K562 (cell line): ENCODE measurements around the gene CLEC2L. TPM values are rescaled to one million over a fixed set of nuclear protein-coding genes. Genes with fewer than 3 reads are reported as not detected.

ENCODE experiments used
- ATAC-seq: fragments of 200-7000 bp; cut with Tn5 transposase; 3 replicates; pipeline ENCODE4 v1.9.1; 2020; ENCODE audit warnings: moderate library complexity
- BruUV-seq: library from RNA; stranded (reverse); fragments of 400-500 nt; replicated peaks from 2 replicates; lab custom pipeline; 2021; lab: Mats Ljungman, UMichigan
- CTCF ChIA-PET: fragments of 300-600 bp; formaldehyde crosslinking; extraction: SDS; loops from one replicate; lab custom pipeline; 2021; ENCODE audit warnings: low intra/inter-chr PET ratio; lab: Yijun Ruan, JAX
- POLR2A ChIA-PET: fragments of 300-600, 350-650 bp; sonication (Branson Sonifier 250); formaldehyde crosslinking; extraction: SDS; loops from one replicate; lab custom pipeline; 2021; ENCODE audit warnings: antibody characterized with exemption, inconsistent platforms; lab: Yijun Ruan, JAX
- DNase-seq, 4 experiments: peaks; one replicate each; pipeline versions ENCODE4 v3.0.0 to v3.0.0-alpha.2; 2011 to 2018; ENCODE audit warnings: low spot score in 3 of 4, mixed read lengths in 3 of 4; ENCODE audit errors: extremely low read depth in 1 of 4
- FAIRE-seq: peaks from 2 replicates; lab custom pipeline; 2011; peaks lifted over from hg19 to GRCh38; lab: Jason Lieb, UNC
- H2AFZ ChIP-seq: 2 replicates; pipeline ENCODE4 v1.6.0; 2011; ENCODE audit warnings: low read depth, low read length, control low read depth, inconsistent platforms
- H3K27ac ChIP-seq: fragments of 200-600 bp; 3 replicates; pipeline ENCODE4 v1.8.0; 2011; ENCODE audit warnings: low read depth, mild to moderate bottlenecking, control low read depth, inconsistent platforms, low read length, moderate library complexity, mixed read lengths; ENCODE audit errors: extremely low read depth
- H3K27me3 ChIP-seq, 2 experiments: fragments of 300-600 bp in 1 of 2; 2 replicates in 1 of 2; 3 replicates in 1 of 2; pipeline versions ENCODE4 v1.6.0 to v1.8.0; 2011; ENCODE audit warnings: inconsistent platforms in 2 of 2, low read length in 2 of 2, mild to moderate bottlenecking in 1 of 2, mixed read lengths in 1 of 2, moderate library complexity in 1 of 2; ENCODE audit not compliant: control insufficient read depth in 2 of 2, insufficient read depth in 2 of 2
- H3K36me3 ChIP-seq: fragments of 300-600 bp; 3 replicates; pipeline ENCODE4 v1.8.0; 2011; ENCODE audit warnings: mild to moderate bottlenecking, low read length, inconsistent platforms; ENCODE audit not compliant: control insufficient read depth, insufficient read depth
- H3K4me1 ChIP-seq, 2 experiments: fragments of 200-600 bp in 1 of 2; replicated peaks in 1 of 2; 2 replicates in 1 of 2; 3 replicates in 1 of 2; pipeline versions ENCODE4 v1.5.1 to v1.8.0; 2011; ENCODE audit warnings: inconsistent platforms in 2 of 2, low read length in 2 of 2, mild to moderate bottlenecking in 1 of 2, mixed read lengths in 1 of 2, moderate library complexity in 1 of 2; ENCODE audit not compliant: control insufficient read depth in 2 of 2, insufficient read depth in 2 of 2
- H3K4me2 ChIP-seq: 2 replicates; pipeline ENCODE4 v1.6.1; 2011; ENCODE audit warnings: low read length, control low read depth, inconsistent platforms, mixed read lengths; ENCODE audit not compliant: insufficient read depth
- H3K4me3 ChIP-seq: fragments of 200-600 bp; sonication (generic), shearing (Covaris generic); 2 replicates; pipeline ENCODE4 v1.5.1; 2016; ENCODE audit warnings: control low read depth, inconsistent platforms
- H3K79me2 ChIP-seq: fragments of 200-600 bp; 3 replicates; pipeline ENCODE4 v1.8.0; 2011; ENCODE audit warnings: low read length, inconsistent platforms; ENCODE audit not compliant: control insufficient read depth, insufficient read depth
- H3K9ac ChIP-seq, 2 experiments: 2 replicates each; pipeline versions ENCODE4 v1.6.0 to v1.6.1; 2011; ENCODE audit warnings: low read depth in 2 of 2, low read length in 2 of 2, control low read depth in 1 of 2, inconsistent platforms in 1 of 2, mild to moderate bottlenecking in 1 of 2, mixed read lengths in 1 of 2; ENCODE audit not compliant: insufficient read depth in 1 of 2
- H3K9me1 ChIP-seq: one replicate; pipeline ENCODE4 v1.6.0; 2011; ENCODE audit warnings: inconsistent platforms, mild to moderate bottlenecking, low read length, moderate library complexity; ENCODE audit not compliant: control insufficient read depth, insufficient read depth
- H3K9me3 ChIP-seq: replicated peaks from 2 replicates; pipeline ENCODE4 v1.5.1; 2011; ENCODE audit warnings: low read depth, low read length, inconsistent platforms; ENCODE audit not compliant: control insufficient read depth, insufficient read depth
- H4K20me1 ChIP-seq: replicated peaks from 2 replicates; pipeline ENCODE4 v1.6.1; 2011; ENCODE audit warnings: low read length, inconsistent platforms, mixed read lengths; ENCODE audit not compliant: control insufficient read depth, insufficient read depth
- ARNT ChIP-seq, 2 experiments: fragments of 450-650 bp; IDR thresholded peaks; 2 replicates each; pipeline ENCODE4 v1.6.1; 2016; ENCODE audit warnings: mild to moderate bottlenecking in 1 of 2
- ATF3 ChIP-seq, 2 experiments: fragments of 450-650 bp in 1 of 2; sonication (generic) in 1 of 2; formaldehyde crosslinking in 1 of 2; IDR thresholded peaks in 1 of 2; conservative IDR thresholded peaks in 1 of 2; 2 replicates each; pipeline versions ENCODE4 v1.6.1 to v1.8.1; 2016 to 2023; ENCODE audit warnings: mild to moderate bottlenecking in 2 of 2, moderate library complexity in 2 of 2, inconsistent platforms in 1 of 2, missing genetic modification reagents in 1 of 2
- BCL6 ChIP-seq: fragments of 250-450 bp; sonication (Bioruptor Pico); IDR thresholded peaks from 2 replicates; pipeline ENCODE4 v1.4.0; 2020
- C11orf30 ChIP-seq: fragments of 450-650 bp; IDR thresholded peaks from 2 replicates; pipeline ENCODE4 v1.6.1; 2016; ENCODE audit warnings: low read depth, mild to moderate bottlenecking
- CBX2 ChIP-seq: fragments of 200-600 bp; sonication (generic); IDR thresholded peaks from one replicate; pipeline ENCODE4 v1.6.1; 2012; ENCODE audit warnings: mild to moderate bottlenecking, low read length, inconsistent platforms; ENCODE audit not compliant: insufficient read depth, poor library complexity, severe bottlenecking
- EGR1 ChIP-seq: fragments of 450-650 bp; conservative IDR thresholded peaks from 2 replicates; pipeline ENCODE4 v1.6.1; 2017; ENCODE audit warnings: mild to moderate bottlenecking
- KDM1A ChIP-seq, 2 experiments: fragments of 450-650 bp; IDR thresholded peaks; 2 replicates each; pipeline ENCODE4 v1.6.1; 2016; ENCODE audit warnings: mild to moderate bottlenecking in 2 of 2
- MEIS2 ChIP-seq: fragments of 450-650 bp; IDR thresholded peaks from 2 replicates; pipeline ENCODE4 v1.6.1; 2014; ENCODE audit warnings: mild to moderate bottlenecking; ENCODE audit not compliant: partially characterized antibody
- PCBP2 ChIP-seq: fragments of 200-400 bp; formaldehyde crosslinking; IDR thresholded peaks from 2 replicates; pipeline ENCODE4 v1.6.1; 2018; ENCODE audit warnings: low read length, low read depth, mild to moderate bottlenecking, moderate library complexity; ENCODE audit not compliant: poor library complexity, severe bottlenecking
- PURB ChIP-seq: sonication (generic); formaldehyde crosslinking; IDR thresholded peaks from 2 replicates; pipeline ENCODE4 v1.9.0; 2021; ENCODE audit warnings: low read depth, mild to moderate bottlenecking, missing genetic modification reagents
- RAD21 ChIP-seq, 2 experiments: fragments of 250-450 bp in 1 of 2; fragments of 450-650 bp in 1 of 2; sonication (Bioruptor Pico) in 1 of 2; formaldehyde crosslinking in 1 of 2; IDR thresholded peaks in 1 of 2; conservative IDR thresholded peaks in 1 of 2; 2 replicates each; pipeline versions ENCODE4 v1.4.0 to v1.8.0; 2020 to 2022; ENCODE audit warnings: mild to moderate bottlenecking in 2 of 2, moderate library complexity in 1 of 2
- RAD51 ChIP-seq: fragments of 450-650 bp; IDR thresholded peaks from 2 replicates; pipeline ENCODE4 v1.7.1; 2016; ENCODE audit warnings: low read depth, mild to moderate bottlenecking, borderline replicate concordance
- SREBF2 ChIP-seq: sonication (generic); formaldehyde crosslinking; IDR thresholded peaks from 2 replicates; pipeline ENCODE4 v1.4.0; 2020; ENCODE audit warnings: mild to moderate bottlenecking, missing genetic modification reagents
- TCF15 ChIP-seq: fragments of 250-450 bp; sonication (Bioruptor Pico); IDR thresholded peaks from 2 replicates; pipeline ENCODE4 v1.8.0; 2022; ENCODE audit warnings: moderate library complexity, mild to moderate bottlenecking, inconsistent platforms
- ZNF217 ChIP-seq: sonication (generic); formaldehyde crosslinking; IDR thresholded peaks from 2 replicates; pipeline ENCODE4 v1.8.0; 2022; ENCODE audit warnings: mild to moderate bottlenecking, missing genetic modification reagents
- ZNF518B ChIP-seq: fragments of 250-450 bp; sonication (Bioruptor Pico); IDR thresholded peaks from 2 replicates; pipeline ENCODE4 v1.5.0; 2021; ENCODE audit warnings: mild to moderate bottlenecking, moderate library complexity
- ZNF586 ChIP-seq: fragments of 450-650 bp; formaldehyde crosslinking; conservative IDR thresholded peaks from 2 replicates; pipeline ENCODE4 v1.4.0; 2020; ENCODE audit warnings: mild to moderate bottlenecking, moderate library complexity
- WGBS: fragments of 100-300 bp; shearing (Covaris generic); methylation state at CpG from one replicate; pipeline ENCODE4 v1.1.6; 2016; ENCODE audit warnings: low coverage, mixed read lengths; ENCODE audit not compliant: insufficient coverage; ENCODE audit errors: missing lambda C conversion rate; 5-methylcytosine and 5-hydroxymethylcytosine counted together
- in situ Hi-C: fragments of 300-500 bp; cut with MboI; formaldehyde crosslinking; loops from 4 replicates; pipeline ENCODE4 v1.15.0; 2018; ENCODE audit warnings: inconsistent platforms, mixed read lengths
- intact Hi-C: fragments of 100-400 bp; cut with micrococcal nuclease; formaldehyde crosslinking; loops from 2 replicates; pipeline ENCODE4 v1.14.2; 2022
- polyA plus RNA-seq, 8 experiments: library from polyadenylated mRNA; depleted of rRNA in 4 of 8; stranded (reverse) in 5 of 8; unstranded in 3 of 8; fragments of >200 nt; fragmentation: Nextera tagmentation in 2 of 8; fragmentation: Illumina TruSeq in 1 of 8; extraction: Ambion mirVana in 2 of 8; extraction: Trizol in 1 of 8; gene quantifications; 2 replicates each; pipeline versions ENCODE4 v1.2.1 to v1.2.3, GENCODE V29; 2011 to 2014; ENCODE audit warnings: inconsistent platforms in 1 of 8, missing spikeins in 1 of 8
- total RNA-seq, 7 experiments: library from RNA; depleted of rRNA in 6 of 7; stranded (reverse); fragments of >200 nt in 6 of 7; fragmentation: Illumina TruSeq in 2 of 7; extraction: Trizol in 2 of 7; gene quantifications; 2 replicates each; pipeline versions ENCODE4 v1.2.1 to v1.2.3, GENCODE V29; 2011 to 2021; ENCODE audit warnings: low replicate concordance in 1 of 7

Gene CLEC2L
- total and polyA plus RNA-seq, 9 of the 15 experiments (the other 6 are each of a cell fraction or from before 2014, with no cell fraction given): 0.84 to 5.5 (median 1.8) TPM

GRCh38 chr7:139487366-139488080, 36.0 kb upstream of the CLEC2L start:
- in situ Hi-C loops: no loop called here
- Histone ChIP-seq H3K4me3 (no peak overlapping the region), H3K9ac (no peak overlapping the region), H3K27me3 (peaks cover 50 to 51% of the 10 kb centered on the region in 2 experiments), H3K4me1 (peaks cover 0 to 14% of the 10 kb centered on the region in 2 experiments; a peak in 3 of 5 replicates), H3K9me1 (no peaks in the 10 kb centered on the region), H3K4me2 (no peak overlapping the region), H2AFZ (no peak overlapping the region), H3K9me3 (no peaks in the 10 kb centered on the region), H4K20me1 (no peaks in the 10 kb centered on the region), H3K36me3 (no peaks in the 10 kb centered on the region), H3K27ac (no peak overlapping the region), H3K79me2 (no peaks in the 10 kb centered on the region)
- BruUV-seq: no TSS peak
- DNase-seq (no peak), FAIRE-seq (peak; percentile 6), ATAC-seq (no peak)
- intact Hi-C loops: no loop called here
- CTCF ChIA-PET: interaction anchor here (0.6 kb wide), 1 partner anchor 500 kb away, joined by 3 read pairs; no protein-coding TSS in a partner anchor
- 0% methylated on average over 5 of the region's 5 CpGs for WGBS
- POLR2A ChIA-PET: interaction anchor here (0.5 to 1.3 kb wide), 2 partner anchors 11 to 499 kb away, joined by 3 read pairs; no protein-coding TSS in a partner anchor
- TF ChIP-seq ATF3 (IDR thresholded peaks at IDR 0.05): 0 out of 2 replicates have a peak, but pooled peaks have one; percentile 2
- no peak for TF ChIP-seq ATF3 (CRISPR knock-in tag; conservative IDR thresholded peaks at IDR 0.05)
- TF ChIP-seq ZNF217: no peak
- no peak for TF ChIP-seq RAD51
- TF ChIP-seq ZNF518B: no peak
- TF ChIP-seq CBX2: peak; percentile 66
- no peak for TF ChIP-seq TCF15
- TF ChIP-seq ARNT (IDR thresholded peaks at IDR 0.05): no peak
- TF ChIP-seq BCL6 (CRISPR knock-in tag): no peak
- no peak for TF ChIP-seq EGR1
- no peak for TF ChIP-seq ZNF586 (CRISPR knock-in tag)
- TF ChIP-seq RAD21 (CRISPR knock-in tag; conservative IDR thresholded peaks at IDR 0.05 in 1 of 2, IDR thresholded peaks at IDR 0.05 in 1 of 2): no peak
- peak; percentile 37 to 41; a peak in 2 of 4 replicates for TF ChIP-seq KDM1A (IDR thresholded peaks at IDR 0.05)
- no peak for TF ChIP-seq SREBF2 (CRISPR knock-in tag)
- TF ChIP-seq C11orf30: no peak
- no peak for TF ChIP-seq MEIS2
- no peak for TF ChIP-seq PURB
- peak; percentile 80 for TF ChIP-seq PCBP2
